H1 (cell line): Measurements from ENCODE around the gene DNAJC11. TPM values are rescaled to one million over a fixed set of nuclear protein-coding genes. Genes with fewer than 3 reads are reported as not detected.

ENCODE experiments used
- CTCF ChIA-PET: fragments of 300-600 bp; sonication (Branson Sonifier 250); formaldehyde crosslinking; loops from one replicate; lab custom pipeline; 2021; ENCODE audit not compliant: partially characterized antibody; lab: Charles Lee
- POLR2A ChIA-PET: fragments of 300-600 bp; sonication (Branson Sonifier 250); formaldehyde crosslinking; loops from one replicate; lab custom pipeline; 2021; ENCODE audit warnings: inconsistent platforms; ENCODE audit not compliant: partially characterized antibody; lab: Charles Lee
- DNase-seq, 2 experiments: peaks; one replicate each; pipeline versions ENCODE4 v3.0.0 to v3.0.0-alpha.2; 2010 to 2022; ENCODE audit warnings: low spot score in 2 of 2, low read depth in 1 of 2, mixed read lengths in 1 of 2
- FAIRE-seq: peaks from 2 replicates; lab custom pipeline; 2011; peaks lifted over from hg19 to GRCh38; lab: Jason Lieb, UNC
- H2AFZ ChIP-seq: 2 replicates; pipeline ENCODE4 v1.8.1; 2012; ENCODE audit warnings: low read length, inconsistent platforms
- H2AK5ac ChIP-seq: 2 replicates; pipeline ENCODE4 v1.6.1; 2013; ENCODE audit warnings: low read depth, low read length
- H2BK120ac ChIP-seq: replicated peaks from 2 replicates; pipeline ENCODE3; 2013; ENCODE audit warnings: low read depth, low read length, inconsistent platforms
- H2BK12ac ChIP-seq: 2 replicates; pipeline ENCODE4 v1.6.1; 2013; ENCODE audit warnings: low read depth, low read length
- H2BK15ac ChIP-seq: 2 replicates; pipeline ENCODE4 v1.6.1; 2013; ENCODE audit warnings: low read length
- H2BK20ac ChIP-seq: 2 replicates; pipeline ENCODE4 v1.6.1; 2013; ENCODE audit warnings: low read length
- H2BK5ac ChIP-seq: 2 replicates; pipeline ENCODE4 v1.6.1; 2013; ENCODE audit warnings: low read depth, low read length
- H3K14ac ChIP-seq: 2 replicates; pipeline ENCODE4 v1.6.1; 2013; ENCODE audit warnings: inconsistent platforms; ENCODE audit not compliant: insufficient read length
- H3K18ac ChIP-seq: 2 replicates; pipeline ENCODE4 v1.6.1; 2013; ENCODE audit warnings: low read length; ENCODE audit errors: extremely low read depth
- H3K23ac ChIP-seq: 2 replicates; pipeline ENCODE4 v1.6.1; 2013; ENCODE audit warnings: inconsistent platforms; ENCODE audit not compliant: insufficient read length
- H3K23me2 ChIP-seq: 2 replicates; pipeline ENCODE4 v1.6.1; 2013; ENCODE audit warnings: low read depth, low read length
- H3K27ac ChIP-seq: 2 replicates; pipeline ENCODE4 v1.6.1; 2011; ENCODE audit warnings: low read depth, low read length, inconsistent platforms
- H3K27me3 ChIP-seq, 4 experiments: replicated peaks in 1 of 4; 1 replicate in 1 of 4; 2 replicates in 3 of 4; pipeline versions ENCODE4 v1.6.1 to v1.8.1; 2011 to 2013; ENCODE audit warnings: low read length in 3 of 4, mild to moderate bottlenecking in 3 of 4, inconsistent platforms in 2 of 4, mixed read lengths in 2 of 4, moderate library complexity in 1 of 4; ENCODE audit not compliant: control insufficient read depth in 3 of 4, insufficient read depth in 3 of 4; ENCODE audit errors: extremely low read depth in 1 of 4
- H3K36me3 ChIP-seq, 4 experiments: 2 replicates each; pipeline versions ENCODE4 v1.6.1 to v1.8.1; 2011 to 2013; ENCODE audit warnings: mild to moderate bottlenecking in 4 of 4, low read length in 3 of 4, moderate library complexity in 2 of 4, control low read depth in 1 of 4, inconsistent platforms in 1 of 4; ENCODE audit not compliant: insufficient read depth in 4 of 4, control insufficient read depth in 2 of 4
- H3K4ac ChIP-seq: replicated peaks from 2 replicates; pipeline ENCODE3; 2013; ENCODE audit warnings: low read length, low read depth, mixed read lengths, inconsistent platforms; ENCODE audit not compliant: insufficient read length
- H3K4me1 ChIP-seq, 4 experiments: replicated peaks in 1 of 4; 1 replicate in 1 of 4; 2 replicates in 3 of 4; pipeline versions ENCODE4 v1.6.1 to v1.8.1; 2011 to 2013; ENCODE audit warnings: low read length in 3 of 4, inconsistent platforms in 2 of 4, mixed read lengths in 1 of 4; ENCODE audit not compliant: insufficient read depth in 4 of 4, control insufficient read depth in 3 of 4
- H3K4me2 ChIP-seq, 2 experiments: 2 replicates each; pipeline versions ENCODE4 v1.6.1 to v1.8.1; 2011 to 2013; ENCODE audit warnings: low read depth in 2 of 2, low read length in 2 of 2, control low read depth in 1 of 2, inconsistent platforms in 1 of 2, mild to moderate bottlenecking in 1 of 2; ENCODE audit not compliant: insufficient read depth in 1 of 2
- H3K4me3 ChIP-seq, 4 experiments: fragments of 200-600, 300-600 bp in 1 of 4; sonication (generic), shearing (Covaris generic), sonication (Bioruptor Twin) in 1 of 4; 2 replicates each; pipeline versions ENCODE4 v1.5.1 to v1.8.1; 2011 to 2016; ENCODE audit warnings: low read length in 4 of 4, low read depth in 3 of 4, control low read depth in 2 of 4, inconsistent platforms in 2 of 4, mild to moderate bottlenecking in 2 of 4, mixed read lengths in 1 of 4, moderate library complexity in 1 of 4; ENCODE audit not compliant: insufficient read depth in 2 of 4; ENCODE audit errors: extremely low read depth in 1 of 4
- H3K56ac ChIP-seq: replicated peaks from 2 replicates; pipeline ENCODE3; 2013; ENCODE audit warnings: low read depth, mild to moderate bottlenecking, mixed read lengths, low read length, inconsistent platforms; ENCODE audit not compliant: insufficient read length
- H3K79me1 ChIP-seq: 2 replicates; pipeline ENCODE4 v1.6.1; 2013; ENCODE audit warnings: low read depth, low read length, control low read depth
- H3K79me2 ChIP-seq, 2 experiments: 2 replicates each; pipeline versions ENCODE4 v1.6.1 to v1.8.1; 2012 to 2013; ENCODE audit warnings: low read length in 2 of 2, mild to moderate bottlenecking in 2 of 2, inconsistent platforms in 1 of 2; ENCODE audit not compliant: insufficient read depth in 2 of 2, control insufficient read depth in 1 of 2
- H3K9ac ChIP-seq, 4 experiments: replicated peaks in 1 of 4; 1 replicate in 1 of 4; 2 replicates in 3 of 4; pipeline versions ENCODE4 v1.6.1 to v1.8.1; 2011 to 2013; ENCODE audit warnings: low read depth in 3 of 4, low read length in 3 of 4, control low read depth in 2 of 4, mild to moderate bottlenecking in 2 of 4, moderate library complexity in 2 of 4, inconsistent platforms in 1 of 4; ENCODE audit errors: extremely low read depth in 1 of 4
- H3K9me3 ChIP-seq, 2 experiments: 2 replicates each; pipeline versions ENCODE4 v1.6.1 to v1.8.1; 2012 to 2013; ENCODE audit warnings: mild to moderate bottlenecking in 2 of 2, moderate library complexity in 2 of 2, control low read depth in 1 of 2, inconsistent platforms in 1 of 2, low read depth in 1 of 2, low read length in 1 of 2, mixed read lengths in 1 of 2; ENCODE audit not compliant: insufficient read depth in 2 of 2
- H4K20me1 ChIP-seq, 2 experiments: replicated peaks in 1 of 2; 2 replicates each; pipeline versions ENCODE3 to v1.8.1; 2011 to 2013; ENCODE audit warnings: inconsistent platforms in 2 of 2, low read length in 2 of 2, mild to moderate bottlenecking in 1 of 2; ENCODE audit not compliant: insufficient read depth in 2 of 2, control insufficient read depth in 1 of 2
- H4K5ac ChIP-seq: 2 replicates; pipeline ENCODE4 v1.6.1; 2013; ENCODE audit warnings: low read length, low read depth, mixed read lengths, inconsistent platforms; ENCODE audit not compliant: insufficient read length
- H4K8ac ChIP-seq: 2 replicates; pipeline ENCODE4 v1.8.0; 2013; ENCODE audit warnings: mild to moderate bottlenecking, moderate library complexity, low read length, inconsistent platforms; ENCODE audit not compliant: insufficient read depth; ENCODE audit errors: extremely low read depth
- H4K91ac ChIP-seq: replicated peaks from 2 replicates; pipeline ENCODE3; 2013; ENCODE audit warnings: low read length, mixed read lengths, inconsistent platforms; ENCODE audit not compliant: insufficient read length
- CBX8 ChIP-seq: fragments of 300-800, 300-1000 bp; sonication (generic); IDR thresholded peaks from 2 replicates; pipeline ENCODE4 v1.7.1; 2016; ENCODE audit warnings: low read depth, low read length, borderline replicate concordance
- SRF ChIP-seq: IDR thresholded peaks from 2 replicates; pipeline ENCODE4 v1.6.1; 2011; ENCODE audit warnings: mild to moderate bottlenecking, low read depth, low read length, moderate library complexity
- WGBS, 2 experiments: shearing (Covaris generic) in 1 of 2; methylation state at CpG; one replicate each; pipeline versions ENCODE4 v1.1.6 to v1.1.7; 2013 to 2015; ENCODE audit warnings: low lambda C conversion rate in 2 of 2, mixed read lengths in 2 of 2, inconsistent platforms in 1 of 2, low coverage in 1 of 2, missing lambda C conversion rate in 1 of 2; ENCODE audit not compliant: insufficient replicate concordance in 2 of 2, insufficient coverage in 1 of 2, insufficient read length in 1 of 2; ENCODE audit errors: extremely low coverage in 1 of 2, missing lambda C conversion rate in 1 of 2; 5-methylcytosine and 5-hydroxymethylcytosine counted together
- polyA plus RNA-seq, 7 experiments: library from polyadenylated mRNA; depleted of rRNA in 3 of 7; stranded (reverse) in 5 of 7; unstranded in 2 of 7; fragments of >200 nt in 5 of 7; fragments of 200-250 nt in 2 of 7; gene quantifications; 1 replicate in 5 of 7; 2 replicates in 1 of 7; 4 replicates in 1 of 7; pipeline versions ENCODE4 v1.2.1 to v1.2.3, GENCODE V29; 2011 to 2013; ENCODE audit warnings: missing spikeins in 2 of 7, mixed read lengths in 2 of 7
- total RNA-seq: library from RNA; stranded (reverse); fragmentation: NEBNext Ultra II Directional; extraction: Animal tissue kit (Norgen Biotek cat#: 25700); gene quantifications from 2 replicates; pipeline ENCODE4 v1.2.1, GENCODE V29; 2021
- TF ChIP-seq, protein P1 (sequence below): IDR thresholded peaks from 2 replicates; pipeline ENCODE4 v1.6.1; 2011; ENCODE audit warnings: low read length, improper control_type of control experiment

DNAJC11 gene
- total and polyA plus RNA-seq, 2 of the 8 experiments (the other 6 are each of a cell fraction or from before 2014, with no cell fraction given), result 43.9 to 90.9 TPM

GRCh38 chr1:6645018-6645417, 56.6 kb downstream of the DNAJC11 start:
- peaks cover 4 to 12% of the 10 kb centered on the region in 2 experiments for H4K20me1 ChIP-seq
- H3K56ac ChIP-seq, result no peak overlapping the region
- no peak overlapping the region for H2BK20ac ChIP-seq
- no peak overlapping the region for H4K5ac ChIP-seq
- H4K91ac ChIP-seq, result no peak overlapping the region
- CTCF ChIA-PET, result interaction anchor here (0.6 to 5.4 kb wide), 12 partner anchors 8 to 113 kb away, joined by 3 to 48 read pairs (median 14); partner anchors contain the start of genes DNAJC11, NOL9, TAS1R1 and THAP3
- no peaks in the 10 kb centered on the region for H3K27me3 ChIP-seq
- no peak overlapping the region for H2BK12ac ChIP-seq
- no peak overlapping the region for H3K18ac ChIP-seq
- no peak overlapping the region for H3K4ac ChIP-seq
- no peak overlapping the region for H3K14ac ChIP-seq
- no peak overlapping the region for H2AFZ ChIP-seq
- no peaks in the 10 kb centered on the region for H3K9me3 ChIP-seq
- H4K8ac ChIP-seq, result no peak overlapping the region; the same call in 1 of the 2 replicates
- no peak overlapping the region for H3K23ac ChIP-seq
- no peaks in the 10 kb centered on the region for H3K79me2 ChIP-seq
- no peaks in the 10 kb centered on the region for H3K23me2 ChIP-seq
- 91% methylated on average over 7 of the region's 7 CpGs; no CpG with 5 or more reads in 1 of the 2 experiments for WGBS, 2 experiments
- no peak overlapping the region for H2BK5ac ChIP-seq
- H3K9ac ChIP-seq, result no peak overlapping the region
- no peak overlapping the region for H3K27ac ChIP-seq
- no peak overlapping the region for H3K4me3 ChIP-seq
- POLR2A ChIA-PET, result interaction anchor here (1.0 to 2.8 kb wide), 4 partner anchors 13 to 42 kb away, joined by 3 to 11 read pairs (median 8); partner anchors contain the start of genes KLHL21 and THAP3
- TF ChIP-seq, protein P1, sequence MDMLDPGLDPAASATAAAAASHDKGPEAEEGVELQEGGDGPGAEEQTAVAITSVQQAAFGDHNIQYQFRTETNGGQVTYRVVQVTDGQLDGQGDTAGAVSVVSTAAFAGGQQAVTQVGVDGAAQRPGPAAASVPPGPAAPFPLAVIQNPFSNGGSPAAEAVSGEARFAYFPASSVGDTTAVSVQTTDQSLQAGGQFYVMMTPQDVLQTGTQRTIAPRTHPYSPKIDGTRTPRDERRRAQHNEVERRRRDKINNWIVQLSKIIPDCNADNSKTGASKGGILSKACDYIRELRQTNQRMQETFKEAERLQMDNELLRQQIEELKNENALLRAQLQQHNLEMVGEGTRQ, result no peak
- no peak for TF ChIP-seq CBX8
- TF ChIP-seq SRF, result no peak
- FAIRE-seq (no peak), DNase-seq (no peak)
- H2BK120ac ChIP-seq, result no peak overlapping the region
- H2AK5ac ChIP-seq, result no peak overlapping the region
- H3K36me3 ChIP-seq, result peaks cover 8 to 41% (median 33%) of the 10 kb centered on the region in 4 experiments
- H3K79me1 ChIP-seq, result no peaks in the 10 kb centered on the region
- no peaks in the 10 kb centered on the region; a peak in 2 of 7 replicates for H3K4me1 ChIP-seq
- no peak overlapping the region for H3K4me2 ChIP-seq
- H2BK15ac ChIP-seq, result no peak overlapping the region
